Activated T-cell treated with anti-CD3 and anti-CD28 coated beads for 4 hours (primary cell): ENCODE data around the gene FERMT3.
"Not testable (repeated sequence)": the region's sequence is repeated elsewhere in the genome, so short reads cannot be mapped to it uniquely, and the experiment has no call there.

ENCODE experiments used
- DNase-seq: peaks from one replicate; pipeline ENCODE4 v3.0.0-alpha.2; 2020

Gene FERMT3

DNA sequence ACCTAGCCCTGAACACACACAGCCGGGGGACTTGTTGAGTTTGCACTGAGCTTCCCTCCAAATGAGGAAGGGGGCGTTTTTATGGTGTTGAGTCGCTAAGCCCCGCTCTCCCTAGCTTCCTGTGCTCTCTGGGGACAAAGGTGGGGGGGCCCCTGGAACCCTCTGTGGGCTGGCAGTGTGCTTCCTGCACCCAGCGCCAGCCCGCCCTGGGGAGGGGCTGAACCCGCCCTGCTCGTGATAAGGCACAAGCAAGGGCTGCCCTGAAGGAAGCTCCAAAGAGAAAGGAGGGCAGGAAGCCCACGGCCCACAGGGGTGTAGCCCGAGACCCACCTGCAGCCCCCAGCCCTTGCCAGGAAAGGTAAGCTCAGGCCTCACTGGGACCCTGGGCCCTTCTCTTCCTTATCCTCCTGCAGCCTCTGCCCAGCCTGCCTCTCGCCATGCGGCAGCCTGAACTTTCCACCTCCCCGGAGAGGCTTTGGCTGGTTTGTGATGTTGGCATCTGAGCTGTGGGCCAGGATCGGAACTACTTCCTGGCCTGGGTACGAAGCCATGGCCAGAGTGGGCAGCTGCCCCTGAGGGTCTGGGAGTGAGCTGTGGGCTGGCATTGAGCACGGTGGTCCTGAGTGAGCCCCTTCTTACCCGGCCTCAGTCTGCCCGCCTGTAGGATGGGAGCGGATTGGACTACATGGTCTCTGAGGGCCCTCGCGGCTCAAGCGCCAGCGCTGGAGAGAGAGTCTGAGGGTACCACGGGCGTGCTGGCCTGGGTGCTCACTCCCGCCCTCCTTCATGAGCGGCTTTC, at the start of gene FERMT3:
TSS of gene FERMT3 (plus strand) at position 265 of the 799 bp plus-strand sequence. CDS start 644 bp downstream, outside the sequence.
- DNase-seq, result peak; percentile 64

DNA sequence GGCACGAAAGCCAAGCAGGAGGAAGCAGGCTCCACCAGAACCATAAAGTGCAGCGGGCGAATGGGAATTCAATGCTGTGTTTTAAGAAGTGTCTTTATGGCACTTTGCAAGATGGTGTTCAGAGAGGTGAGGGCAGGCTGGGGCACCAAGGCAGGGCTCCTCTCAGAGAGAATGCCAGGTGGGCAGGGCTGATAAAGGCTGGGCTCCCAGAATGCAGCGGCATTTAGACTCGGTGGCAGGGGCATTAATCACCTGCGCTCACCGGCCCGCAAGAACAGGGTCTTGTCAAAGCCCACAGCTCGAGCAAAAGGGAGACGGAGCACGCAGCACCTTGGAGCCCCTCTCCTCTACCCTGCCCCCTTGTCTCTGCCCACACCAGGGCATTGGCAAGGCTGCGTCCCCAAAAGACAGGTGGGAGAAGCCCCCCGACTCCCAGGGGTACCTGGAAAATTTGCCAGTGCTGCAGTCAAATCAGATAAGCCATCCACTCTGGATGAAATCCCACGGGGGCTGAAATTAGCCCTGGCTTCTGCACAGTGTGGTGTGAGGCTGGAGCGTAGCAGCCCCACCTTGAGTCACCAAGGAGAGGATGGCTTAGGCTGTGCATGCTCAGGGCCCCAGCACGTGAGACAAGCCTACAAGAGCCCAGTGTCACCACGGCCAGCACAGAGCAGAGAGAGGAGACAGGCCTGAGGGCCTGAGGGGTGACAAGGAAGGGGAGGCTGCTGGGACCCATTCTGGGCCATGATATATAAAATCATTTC, 48.7 kb upstream of the FERMT3 start:
- DNase-seq, result no peak

DNA sequence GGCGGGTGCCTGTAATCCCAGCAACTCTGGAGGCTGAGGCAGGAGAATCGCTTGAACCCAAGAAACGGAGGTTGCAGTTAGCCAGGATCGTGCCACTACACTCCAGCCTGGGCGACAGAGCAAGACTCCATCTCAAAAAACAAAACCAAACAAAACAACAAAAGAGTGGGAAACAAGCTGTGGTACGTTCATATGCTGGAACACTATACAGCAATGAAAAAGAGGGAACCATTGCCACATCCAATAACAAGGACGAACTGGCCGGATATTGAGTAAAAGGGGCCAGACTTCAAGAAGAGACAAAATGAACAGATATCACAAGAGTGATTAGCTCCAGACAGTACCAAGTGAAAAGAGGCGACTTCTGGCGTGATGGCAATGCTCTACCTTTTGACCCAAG, 45.5 kb upstream of the FERMT3 start:
- DNase-seq, result no peak

DNA sequence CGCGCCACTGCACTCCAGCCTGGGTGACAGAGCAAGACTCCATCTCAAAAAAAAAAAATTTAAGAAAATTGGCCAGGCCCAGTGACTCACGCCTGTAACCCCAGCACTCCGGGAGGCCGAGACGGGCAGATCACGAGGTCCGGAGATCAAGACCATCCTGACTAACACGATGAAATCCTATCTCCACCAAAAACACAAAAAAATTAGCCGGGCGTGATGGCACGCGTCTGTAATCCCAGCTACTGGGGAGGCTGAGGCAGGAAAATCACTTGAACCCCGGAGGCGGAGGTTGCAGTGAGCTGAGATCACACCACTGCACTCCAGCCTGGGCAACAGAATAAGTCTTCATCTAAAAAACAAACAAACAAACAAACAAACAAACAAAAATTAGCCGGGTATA, 43.8 kb upstream of the FERMT3 start:
- not testable (repeated sequence) for DNase-seq

DNA sequence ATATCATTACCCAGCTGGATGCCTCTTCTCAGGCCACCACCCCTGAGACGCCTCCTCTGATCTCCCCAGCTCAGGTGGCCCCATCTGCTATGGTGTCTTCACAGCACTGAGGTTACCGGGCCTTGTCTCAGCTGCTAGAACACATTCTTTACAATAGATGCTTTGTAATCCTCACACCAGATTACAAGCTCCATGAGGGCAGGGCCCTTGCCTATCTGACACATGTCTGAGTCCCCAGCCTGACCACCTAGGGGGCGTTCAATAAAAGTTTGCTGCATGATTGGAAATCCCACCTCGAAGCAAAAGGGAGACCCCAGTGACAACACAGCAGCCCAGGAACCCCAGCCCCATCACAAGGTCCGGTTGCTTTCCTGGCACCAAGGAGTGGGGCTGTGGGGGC, 42.6 kb upstream of the FERMT3 start:
- no peak for DNase-seq

DNA sequence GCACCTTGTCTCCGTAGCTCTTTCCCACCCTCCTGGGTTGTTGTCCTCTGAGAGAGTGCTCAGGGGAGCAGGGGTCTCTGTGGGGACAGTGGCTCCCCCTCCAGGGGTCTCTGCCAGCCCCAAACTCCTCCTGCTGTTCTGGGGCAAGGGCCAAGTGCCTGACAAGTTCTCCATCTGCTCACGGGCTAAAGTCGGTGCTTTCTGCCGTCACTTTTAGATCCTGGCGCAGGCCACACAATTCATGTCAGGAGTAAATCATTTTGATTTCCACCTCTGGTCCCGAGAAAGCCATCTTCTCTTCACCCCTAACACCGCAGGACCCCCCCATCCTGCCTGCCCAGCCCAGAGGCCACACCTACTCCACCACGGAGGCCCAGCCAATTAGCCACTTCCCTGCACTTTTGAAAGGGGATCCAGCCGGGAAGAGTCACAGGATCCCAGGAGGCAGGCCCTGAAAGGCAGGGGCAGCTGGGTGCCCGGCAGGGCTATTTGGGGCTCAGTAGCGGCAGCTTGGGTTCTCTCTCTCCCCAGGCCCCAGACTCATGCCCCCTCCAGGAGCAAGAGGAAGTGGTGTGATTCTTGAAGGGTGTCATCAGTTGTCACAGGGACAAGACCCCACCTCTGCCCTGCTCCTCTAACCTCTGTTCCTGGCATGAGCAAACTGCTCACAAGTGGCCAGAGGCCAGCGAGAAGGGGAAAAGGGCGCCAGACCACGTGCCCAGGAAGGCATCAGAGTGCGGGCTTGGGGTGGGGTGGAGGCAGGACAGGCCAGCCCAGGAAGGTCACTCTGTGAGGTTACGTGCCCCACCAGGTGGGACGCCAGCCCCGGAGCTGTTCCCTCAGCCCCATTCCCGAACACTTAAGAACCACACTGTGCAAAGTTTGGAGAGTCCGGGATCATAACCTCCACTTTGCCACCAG, 41.9 kb upstream of the FERMT3 start:
- DNase-seq, result no peak

DNA sequence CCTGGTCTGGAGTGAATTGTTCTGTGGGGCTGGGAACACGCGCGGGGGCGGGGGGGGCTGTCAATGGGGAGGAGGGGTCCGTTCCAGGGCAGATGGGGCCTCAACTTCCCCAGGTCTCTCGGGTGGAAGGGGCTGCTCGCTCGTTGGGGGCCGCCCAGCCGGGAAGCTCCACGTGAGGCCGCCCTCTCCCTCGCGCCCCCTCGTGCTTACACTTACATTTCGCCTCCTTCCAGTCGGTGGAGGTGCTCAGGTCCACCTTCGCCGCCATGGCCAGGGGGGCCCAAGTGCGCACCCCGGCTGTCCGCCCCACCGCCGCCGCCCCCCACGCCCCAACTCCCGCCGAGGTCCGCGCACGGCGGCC, 41.1 kb upstream of the FERMT3 start:
- DNase-seq, result no peak

DNA sequence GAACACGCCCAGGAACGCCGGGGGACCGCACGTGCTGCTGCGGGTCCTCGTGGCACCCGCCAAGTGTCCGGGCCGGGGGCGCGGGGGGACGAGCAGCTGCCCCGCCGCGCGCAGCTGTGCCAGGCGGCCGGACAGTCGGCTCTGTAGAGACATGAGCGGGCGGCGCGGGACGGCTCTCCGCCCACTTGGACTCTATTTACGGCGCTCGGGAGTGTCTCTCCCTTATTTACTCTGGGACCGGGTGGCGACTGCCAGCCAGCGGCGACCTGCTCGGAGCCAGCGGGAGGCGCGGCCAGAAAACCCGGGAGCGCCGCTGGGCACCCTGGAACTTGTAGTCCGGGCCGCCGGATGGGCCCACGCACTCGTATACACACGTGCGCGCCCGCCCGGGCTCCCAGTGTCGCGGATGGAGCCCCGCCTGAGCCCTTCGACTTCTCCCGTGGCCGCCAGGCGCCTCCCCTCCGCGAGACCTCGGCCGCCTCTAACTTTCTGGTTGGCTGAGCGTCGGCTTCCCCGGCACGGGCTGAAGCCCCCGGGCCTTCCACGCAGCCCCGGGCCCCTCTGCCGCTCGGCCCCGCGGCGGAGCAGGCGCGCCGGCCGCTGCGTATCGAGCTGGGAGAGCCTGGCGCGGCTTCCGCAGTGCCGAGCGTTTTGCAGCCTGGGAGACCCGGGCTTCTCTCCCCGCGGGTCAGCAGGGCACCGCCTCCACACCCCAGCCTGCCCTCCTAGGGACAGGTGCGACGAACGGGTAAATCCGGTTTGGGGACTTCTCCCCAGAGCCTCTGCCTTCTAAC, 40.5 kb upstream of the FERMT3 start, which contains the start of gene MACROD1:
TSS of gene MACROD1 (minus strand) at position 272 of the 794 bp plus-strand sequence. CDS start at position 153, 119 bp downstream.
- DNase-seq, result peak; percentile 74

DNA sequence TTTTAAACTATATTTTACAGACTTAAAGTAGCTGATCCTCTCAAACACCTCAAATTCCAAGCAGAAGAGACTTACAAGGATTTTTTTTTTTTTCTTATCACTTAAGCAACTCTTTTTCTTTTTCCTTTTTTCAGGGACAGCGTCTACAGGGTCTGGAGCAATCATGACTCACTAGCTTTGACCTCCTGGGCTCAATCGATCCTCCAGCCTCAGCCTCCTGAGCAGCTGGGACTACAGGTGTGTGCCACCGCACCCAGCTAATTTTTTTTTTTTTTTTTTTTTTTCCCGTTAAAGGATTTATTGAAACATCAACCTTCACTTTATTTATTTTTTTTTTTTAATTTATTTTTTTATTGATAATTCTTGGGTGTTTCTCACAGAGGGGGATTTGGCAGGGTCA, 36.1 kb upstream of the FERMT3 start:
- DNase-seq, result no peak

DNA sequence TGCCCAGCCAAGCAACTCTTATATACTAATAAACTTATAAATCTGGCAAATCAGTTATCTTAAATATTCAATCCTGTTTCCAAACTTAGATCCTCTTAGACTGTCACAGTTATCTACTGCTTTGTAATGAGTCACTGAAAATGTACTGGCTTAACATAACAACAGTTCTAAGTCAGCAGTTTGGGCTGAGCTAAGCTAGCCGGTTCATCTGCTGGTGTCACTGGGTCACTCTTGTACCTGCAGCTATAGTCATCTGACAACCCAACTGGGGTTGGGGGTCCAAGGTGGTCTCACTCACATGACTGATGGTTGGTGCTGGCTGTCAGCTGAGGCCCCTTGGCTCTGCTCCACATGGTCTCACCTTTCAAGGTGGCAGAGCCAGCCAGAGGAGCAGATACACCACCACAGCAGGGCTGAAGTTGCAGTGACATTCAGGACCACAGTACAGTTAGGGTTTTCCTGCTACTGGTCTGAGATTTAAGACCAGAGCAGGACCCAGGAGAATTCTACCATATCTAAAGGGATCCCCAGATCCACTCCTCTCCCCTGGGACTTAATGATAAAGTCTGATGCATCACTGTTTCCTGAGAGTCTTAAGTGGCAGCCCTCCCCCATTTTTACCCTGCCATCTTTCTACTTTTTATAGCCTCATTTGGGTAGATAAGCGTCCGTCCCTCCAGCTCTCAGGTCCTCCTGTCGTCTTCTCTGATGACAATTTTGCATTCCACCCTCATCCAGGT, 32.7 kb upstream of the FERMT3 start:
- DNase-seq, result no peak

DNA sequence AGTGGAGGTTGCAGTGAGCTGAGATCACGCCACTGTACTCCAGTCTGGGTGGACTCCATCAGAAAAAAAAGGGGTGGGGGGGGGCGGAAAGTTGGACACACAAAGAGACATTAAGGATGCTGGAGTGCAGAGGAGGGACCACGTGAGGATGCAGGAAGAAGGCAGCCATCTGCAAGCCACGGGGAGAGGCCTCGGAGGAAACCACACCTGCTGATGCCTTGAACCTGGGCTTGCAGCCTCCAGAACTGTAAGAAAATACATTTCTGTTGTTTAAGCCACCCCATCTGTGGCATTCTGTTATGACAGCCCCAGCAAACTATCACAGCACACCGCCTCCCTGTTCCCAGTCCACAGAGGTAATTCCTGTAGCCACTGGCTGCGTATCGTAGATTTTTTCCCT, 29.8 kb upstream of the FERMT3 start:
- no peak for DNase-seq

DNA sequence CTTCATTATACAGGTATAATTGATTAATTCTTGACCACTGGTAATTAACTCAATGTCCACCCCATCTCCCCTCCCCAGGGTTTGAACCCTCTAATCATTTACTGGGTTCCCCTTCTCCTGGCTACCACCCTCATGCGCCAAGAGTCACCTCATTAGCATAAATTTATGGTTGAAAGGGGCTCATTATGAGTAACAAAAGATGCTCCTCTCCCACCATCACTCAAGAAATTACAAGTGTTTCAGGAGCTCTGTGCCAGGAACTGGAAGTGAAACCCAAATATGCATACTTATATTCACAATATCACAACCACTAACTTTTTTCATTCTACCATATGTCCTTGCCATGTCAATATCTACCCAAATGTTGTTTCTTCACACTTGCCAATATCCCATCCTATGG, 28.3 kb upstream of the FERMT3 start:
- DNase-seq, result no peak

DNA sequence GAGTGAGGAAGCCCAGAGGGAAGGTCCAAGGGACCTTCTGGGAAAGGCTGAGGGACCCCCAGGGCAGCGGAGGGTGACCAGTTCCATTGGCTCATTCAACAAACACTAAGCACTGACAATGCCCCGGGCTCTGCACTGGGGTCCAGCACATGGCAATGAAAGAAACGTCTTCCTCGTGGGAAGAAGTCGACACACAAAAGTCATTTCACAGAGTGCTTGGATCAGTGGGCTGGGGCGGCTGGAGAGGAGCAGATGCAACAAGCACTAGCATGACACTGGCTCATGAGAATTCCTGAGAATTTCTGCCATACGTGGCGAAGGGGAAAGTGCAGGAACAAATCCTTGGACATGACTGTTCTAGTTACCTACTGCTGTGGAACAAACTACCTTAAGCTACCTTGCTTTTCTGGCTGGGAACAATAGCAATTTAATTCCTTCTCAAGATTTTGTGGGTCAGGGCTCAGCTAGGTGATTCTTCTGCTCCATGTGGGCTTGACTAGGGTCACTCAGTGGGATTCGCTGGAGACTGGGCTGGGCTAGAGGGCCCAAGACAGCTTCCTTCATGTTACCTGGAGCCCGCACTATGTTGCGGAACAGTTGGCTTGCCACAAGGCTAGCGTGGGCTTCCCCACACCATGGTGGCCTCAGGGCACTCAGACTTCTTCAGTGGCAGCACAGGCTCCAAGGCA, 27.4 kb upstream of the FERMT3 start:
- DNase-seq, result no peak

DNA sequence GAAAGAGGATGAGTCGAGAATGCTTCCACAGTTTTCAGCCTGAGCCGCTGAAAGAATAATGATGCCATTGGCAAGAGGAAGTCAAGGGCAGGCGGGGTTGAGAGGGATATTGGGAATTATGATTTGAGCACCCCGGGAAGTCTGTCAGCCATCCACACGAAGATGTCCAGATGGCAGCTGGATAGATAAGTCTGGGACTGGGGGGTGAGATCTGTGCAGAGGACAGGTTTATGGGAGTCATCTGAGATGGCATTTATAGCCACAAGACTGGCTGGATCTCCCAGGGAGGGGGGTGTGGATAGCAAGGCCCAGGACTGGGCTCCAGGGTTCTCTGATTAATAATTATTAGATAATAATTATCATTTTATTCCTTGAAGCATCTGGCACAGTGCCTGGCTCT, 25.6 kb upstream of the FERMT3 start:
- DNase-seq, result no peak

DNA sequence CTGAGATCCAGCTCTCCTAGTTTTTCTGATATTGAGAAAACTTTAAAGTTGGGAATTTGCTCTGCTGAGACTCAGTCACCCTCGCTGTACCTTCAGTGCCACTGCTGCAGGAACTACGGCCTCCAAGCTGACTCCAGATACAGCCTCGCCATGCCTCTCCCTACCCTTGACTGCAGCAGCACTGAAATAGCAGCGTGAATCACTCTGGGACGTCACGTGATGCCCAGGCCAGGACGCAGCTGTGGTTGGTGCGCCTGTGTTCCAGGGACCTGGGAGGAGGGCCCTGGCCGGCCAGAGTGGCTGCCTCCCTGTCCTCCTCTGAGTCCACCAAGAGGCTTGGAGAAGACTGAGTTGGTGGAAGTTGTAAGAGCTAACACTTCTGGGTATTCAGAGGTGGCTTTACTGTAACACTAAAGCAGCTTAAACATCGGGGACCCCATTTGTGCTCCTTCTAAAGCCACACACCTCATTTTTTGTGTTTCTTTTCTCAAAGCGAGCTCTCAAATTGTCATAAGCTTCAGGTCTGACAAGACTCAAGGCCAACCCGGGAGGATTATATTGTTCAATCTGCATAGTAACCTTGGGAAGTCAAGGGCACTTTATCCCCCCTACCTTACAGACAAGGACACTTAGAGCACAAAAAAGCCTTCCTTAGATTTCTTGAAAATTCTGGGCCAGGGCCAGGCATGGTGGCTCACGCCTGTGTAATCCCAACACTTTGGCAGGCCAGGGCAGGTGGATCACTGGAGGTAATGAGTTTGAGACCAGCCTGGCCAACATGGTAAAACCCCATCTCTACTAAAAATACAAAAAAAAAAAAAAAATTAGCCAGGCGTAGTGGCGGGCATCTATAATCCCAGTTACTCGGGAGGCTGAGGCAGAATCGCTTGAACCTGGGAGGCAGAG, 24.8 kb upstream of the FERMT3 start:
- no peak for DNase-seq

DNA sequence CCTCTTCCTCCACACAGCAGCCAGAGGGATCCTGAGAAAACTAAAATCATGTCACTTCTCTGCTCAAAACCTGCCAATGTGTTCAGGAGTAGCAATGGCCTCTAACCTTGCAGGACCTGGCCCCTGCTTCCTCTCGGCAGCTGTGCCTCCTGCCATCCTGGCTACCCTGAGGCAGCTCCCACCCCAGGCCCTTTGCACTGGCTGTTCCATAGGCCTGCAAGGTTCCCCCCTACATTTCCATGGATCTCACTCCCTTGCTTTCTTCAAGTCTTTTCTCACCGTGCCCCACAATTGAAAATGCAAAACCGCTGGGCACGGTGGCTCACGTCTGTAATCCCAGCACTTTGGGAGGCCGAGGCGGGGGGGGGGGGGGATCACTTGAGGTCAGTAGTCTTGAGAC, 22.6 kb upstream of the FERMT3 start:
- no peak for DNase-seq

DNA sequence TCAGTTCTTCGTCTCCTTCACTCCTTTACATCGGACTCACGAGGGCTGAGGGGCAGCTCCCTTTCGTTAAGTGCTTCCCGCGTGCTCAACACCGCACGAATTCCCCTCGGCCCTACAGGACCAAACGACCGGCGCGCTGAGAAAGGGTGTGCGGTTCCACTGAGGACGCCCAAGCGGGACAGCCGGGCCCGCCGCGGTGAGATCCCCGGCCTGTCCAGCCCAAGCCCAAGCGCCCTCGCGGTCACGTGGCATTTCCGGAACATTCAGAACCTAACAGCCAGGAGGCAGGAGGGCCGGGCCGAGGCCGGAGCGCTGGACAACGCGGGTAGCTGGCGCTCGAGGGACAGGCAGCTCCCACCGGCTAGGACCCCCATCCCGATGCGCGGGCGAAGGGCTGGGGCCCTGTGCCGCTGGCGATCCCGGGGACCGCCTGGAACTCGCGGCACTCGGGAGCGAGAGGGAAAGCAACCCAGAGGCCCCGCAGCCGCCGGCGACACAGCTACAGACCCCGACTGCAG, 21.3 kb upstream of the FERMT3 start:
- DNase-seq, result no peak

DNA sequence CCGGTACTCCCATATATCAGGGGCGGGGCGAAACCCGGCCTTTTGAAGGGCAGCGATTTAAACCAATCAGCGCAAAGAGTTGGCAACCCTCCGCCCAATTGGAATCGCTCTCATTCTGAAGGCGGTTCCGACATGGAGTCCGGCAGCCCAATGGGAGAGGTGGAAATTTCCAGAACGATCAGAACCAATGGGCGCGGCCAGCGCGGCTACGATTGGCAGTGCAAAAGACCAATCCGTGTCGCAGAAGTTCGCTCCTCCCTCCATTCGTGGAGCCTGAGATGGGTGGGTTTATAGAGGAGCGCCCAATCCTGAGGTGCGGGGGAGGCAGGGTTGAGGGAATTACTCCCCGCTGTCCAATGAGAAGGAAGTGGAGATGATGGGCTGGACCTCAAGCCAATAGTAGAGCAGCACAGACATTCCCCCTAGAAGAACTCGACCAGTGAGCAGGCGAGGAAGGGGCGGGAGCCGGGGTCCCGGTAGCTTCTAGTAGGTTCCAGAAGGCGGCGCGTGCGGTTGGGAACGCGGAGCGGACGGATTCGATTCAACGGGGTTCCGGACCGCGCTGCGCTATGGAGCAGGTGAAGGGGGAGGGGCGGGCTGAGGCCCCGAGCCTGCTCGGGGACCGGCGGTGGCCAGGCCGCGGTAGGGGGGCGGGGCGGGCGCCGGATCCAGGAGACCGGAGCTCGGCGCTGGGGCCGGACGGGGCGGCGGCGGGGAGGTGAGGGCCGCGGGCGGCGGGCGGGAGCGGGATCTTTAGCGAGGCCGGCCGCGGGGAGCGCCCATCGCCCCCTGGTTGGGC, 20.6 kb upstream of the FERMT3 start, which contains the start of gene STIP1:
TSS of gene STIP1 (plus strand) at position 479 of the 799 bp plus-strand sequence. CDS start at position 570, 91 bp downstream.
- peak; percentile 96 for DNase-seq
